SU-DHL-6 (cell line): ENCODE results near the gene DLL4.

Experiments used
- CTCF ChIP-seq: fragments of 200-600 bp; sonication (generic); IDR thresholded peaks from one replicate; pipeline ENCODE4 v1.5.1; 2017; ENCODE audit warnings: antibody characterized with exemption, mild to moderate bottlenecking, low read length, moderate library complexity; ENCODE audit not compliant: insufficient read depth, poor library complexity, severe bottlenecking
- EZH2phosphoT487 ChIP-seq: fragments of 200-600 bp; sonication (generic), shearing (Covaris generic); conservative IDR thresholded peaks from 2 replicates; pipeline ENCODE4 v1.6.1; 2018; ENCODE audit warnings: mild to moderate bottlenecking, antibody characterized with exemption, low read length, moderate library complexity, mixed read lengths

GRCh38 chr15:40969363-40969762 lies 40.2 kb downstream of the DLL4 start:
- TF ChIP-seq EZH2phosphoT487: no peak
- no peak for TF ChIP-seq CTCF
